Measurements from ENCODE around the gene DEAF1.

The DEAF1 gene

DNA sequence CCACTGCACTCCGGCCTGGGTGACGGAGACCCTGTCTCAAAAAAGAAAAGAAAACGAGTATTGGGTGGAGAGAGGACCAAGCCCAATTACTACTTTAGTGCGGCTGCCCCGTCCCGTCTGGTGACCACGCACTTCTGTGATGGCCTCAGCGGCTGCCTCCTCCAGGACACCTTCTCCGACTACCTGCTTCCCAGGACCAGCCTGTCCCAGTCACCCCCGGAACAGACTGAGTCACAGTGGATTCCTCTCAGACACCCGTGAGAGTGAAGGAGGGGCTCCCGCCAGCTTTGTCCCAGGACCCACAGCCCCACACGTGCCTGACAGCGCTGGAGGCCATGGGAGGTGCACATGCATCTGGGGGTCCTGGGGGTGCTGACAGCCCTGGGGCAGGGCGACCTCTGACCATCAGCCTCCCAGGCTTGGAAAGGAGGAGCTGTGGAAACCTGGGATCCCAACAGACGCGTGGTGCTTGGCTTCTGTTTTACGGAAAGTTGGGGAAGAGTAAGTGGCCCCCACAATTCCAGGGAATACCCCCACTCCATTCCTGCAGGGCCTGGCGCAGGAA lies 53.1 kb downstream of the DEAF1 start:
- no peak for DNase-seq

GRCh38 chr11:640021-640706 lies 54.9 kb downstream of the DEAF1 start:
- no peak for DNase-seq

- DNase-seq, result no peak
Observed at GRCh38 chr11:639332-639955, 55.6 kb downstream of the DEAF1 start.

DNA sequence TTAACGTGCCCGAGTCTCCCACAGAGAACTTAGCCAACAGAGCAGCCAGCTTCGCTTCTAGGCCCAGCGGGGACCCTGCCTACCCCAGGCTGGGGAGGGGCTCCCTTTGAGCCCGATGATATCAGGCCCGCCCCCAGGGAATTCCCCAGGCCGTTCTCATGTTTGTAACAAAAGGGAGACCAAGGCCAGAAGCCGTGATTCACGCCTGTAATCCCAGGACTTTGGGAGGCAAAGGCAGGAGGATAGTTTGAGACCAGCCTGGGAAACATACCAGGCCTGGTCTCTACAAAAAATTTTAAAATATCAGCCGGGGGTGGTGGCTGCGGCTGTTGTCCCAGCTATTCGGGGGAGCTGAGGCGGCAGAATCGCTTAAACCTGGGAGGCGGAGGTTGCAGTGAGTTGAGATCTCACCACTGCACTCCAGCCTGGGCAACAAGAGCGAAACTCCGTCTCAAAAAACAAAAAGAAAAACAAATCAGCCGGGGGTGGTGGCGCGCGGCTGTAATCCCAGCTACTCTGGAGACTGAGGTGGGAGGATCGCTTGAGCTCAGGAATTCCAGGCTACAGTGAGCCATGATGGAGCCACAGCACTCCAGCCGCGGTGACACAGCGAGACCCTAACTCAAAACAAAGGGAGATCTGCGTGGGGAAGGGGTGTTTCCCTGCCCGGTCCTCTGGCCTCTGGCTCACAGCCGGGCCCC lies 56.2 kb downstream of the DEAF1 start:
- DNase-seq, result no peak

- no peak for DNase-seq
Observed at GRCh38 chr11:637593-638521, 57.2 kb downstream of the DEAF1 start.

DNA sequence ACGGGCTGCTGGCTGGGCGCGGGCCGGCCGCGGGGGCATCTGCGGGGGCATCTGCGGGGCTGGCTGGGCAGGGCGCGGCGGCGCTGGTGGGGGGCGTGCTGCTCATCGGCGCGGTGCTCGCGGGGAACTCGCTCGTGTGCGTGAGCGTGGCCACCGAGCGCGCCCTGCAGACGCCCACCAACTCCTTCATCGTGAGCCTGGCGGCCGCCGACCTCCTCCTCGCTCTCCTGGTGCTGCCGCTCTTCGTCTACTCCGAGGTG lies 57.8 kb downstream of the DEAF1 start:
- no peak for DNase-seq

- no peak for DNase-seq
Observed at GRCh38 chr11:636511-637332, 58.3 kb downstream of the DEAF1 start, which contains the start of gene DRD4. Gene DRD4, plus strand, starts transcription at chr11:637269. Its CDS starts 36 bp downstream, at chr11:637305.

DNA sequence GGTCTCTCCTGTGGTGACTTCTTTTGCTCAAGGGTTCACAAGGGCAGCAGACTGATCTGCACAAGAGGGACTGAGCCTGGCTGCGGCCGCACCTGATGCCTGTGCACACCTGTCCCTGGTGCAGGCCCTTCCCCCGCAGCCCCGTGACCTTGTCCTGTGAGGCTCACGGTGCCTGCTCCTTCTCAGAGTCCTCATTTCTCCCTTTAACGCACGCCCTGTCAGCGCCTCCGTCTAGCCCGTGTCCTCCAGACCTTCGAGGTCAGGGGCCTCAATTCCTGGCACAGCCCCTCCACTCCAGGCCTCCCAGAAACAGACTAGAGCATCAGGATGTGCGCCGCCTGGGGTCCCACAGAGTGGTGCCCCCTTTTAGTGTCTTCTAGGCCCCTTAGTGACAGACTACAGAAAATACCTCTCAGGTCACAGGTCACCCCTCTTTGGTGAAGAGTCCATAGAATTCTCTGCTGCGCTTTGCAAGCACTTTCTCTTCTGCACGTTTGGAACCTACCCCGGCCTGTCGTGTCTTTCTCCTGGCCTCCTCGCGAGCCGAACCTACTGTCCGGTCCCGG lies 59.0 kb downstream of the DEAF1 start:
- no peak for DNase-seq

DNA sequence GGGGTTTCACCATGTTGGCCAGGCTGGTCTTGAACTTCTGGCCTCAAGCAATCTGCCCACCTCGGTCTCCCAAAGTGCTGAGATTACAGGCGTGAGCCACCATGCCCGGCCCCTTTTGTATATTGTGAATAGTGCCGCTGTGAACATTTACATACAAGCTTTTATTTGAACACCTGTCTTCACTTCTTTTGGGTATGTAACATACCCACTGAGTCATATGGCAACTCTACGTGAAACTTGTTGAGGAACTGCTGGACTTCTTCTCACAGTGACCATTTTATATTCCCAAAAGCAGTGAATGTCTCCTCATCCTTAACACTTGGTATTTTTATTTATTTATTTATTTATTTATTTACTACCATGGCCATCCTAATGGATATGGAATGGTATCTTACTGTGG lies 64.2 kb downstream of the DEAF1 start:
- no peak for DNase-seq

DNA sequence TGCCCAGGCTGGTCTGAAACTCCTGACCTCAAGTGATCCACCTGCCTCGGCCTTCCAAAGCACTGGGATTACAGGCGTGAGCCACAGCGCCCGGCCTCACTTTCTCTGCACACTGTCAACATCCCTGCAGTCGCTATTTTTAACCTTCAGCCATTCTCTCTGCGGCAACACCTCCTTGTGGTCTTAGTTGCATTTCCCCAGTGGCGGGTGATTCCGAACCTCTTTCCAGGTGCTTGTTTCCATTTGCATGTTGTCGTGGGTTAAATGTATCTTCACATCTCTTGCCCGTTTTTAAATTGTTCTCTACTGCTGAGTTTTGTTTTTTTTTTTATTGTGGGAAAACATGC lies 65.8 kb downstream of the DEAF1 start:
- no peak for DNase-seq

- no peak for DNase-seq
Observed at GRCh38 chr11:628056-628455, 67.0 kb downstream of the DEAF1 start.

DNA sequence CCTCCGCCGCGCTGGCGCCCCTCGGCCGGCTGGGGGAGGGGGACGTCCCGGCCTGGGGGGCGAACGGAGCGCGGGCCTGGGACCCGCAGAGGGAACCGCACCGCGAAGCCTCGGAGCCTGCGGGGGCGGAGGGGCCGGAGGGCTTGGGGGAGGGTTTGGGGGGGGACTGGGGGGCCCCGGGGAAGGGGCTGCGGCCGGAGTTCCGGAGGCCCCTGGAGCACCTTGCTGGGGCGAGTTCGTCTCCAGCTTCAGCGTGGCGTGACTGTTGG lies 67.8 kb downstream of the DEAF1 start:
- DNase-seq, result no peak

- DNase-seq, result no peak
Observed at GRCh38 chr11:626475-627307, 68.3 kb downstream of the DEAF1 start, which contains the start of gene SCT. Gene SCT, minus strand, starts transcription at chr11:627181. Its CDS starts 38 bp downstream, at chr11:627143.

DNA sequence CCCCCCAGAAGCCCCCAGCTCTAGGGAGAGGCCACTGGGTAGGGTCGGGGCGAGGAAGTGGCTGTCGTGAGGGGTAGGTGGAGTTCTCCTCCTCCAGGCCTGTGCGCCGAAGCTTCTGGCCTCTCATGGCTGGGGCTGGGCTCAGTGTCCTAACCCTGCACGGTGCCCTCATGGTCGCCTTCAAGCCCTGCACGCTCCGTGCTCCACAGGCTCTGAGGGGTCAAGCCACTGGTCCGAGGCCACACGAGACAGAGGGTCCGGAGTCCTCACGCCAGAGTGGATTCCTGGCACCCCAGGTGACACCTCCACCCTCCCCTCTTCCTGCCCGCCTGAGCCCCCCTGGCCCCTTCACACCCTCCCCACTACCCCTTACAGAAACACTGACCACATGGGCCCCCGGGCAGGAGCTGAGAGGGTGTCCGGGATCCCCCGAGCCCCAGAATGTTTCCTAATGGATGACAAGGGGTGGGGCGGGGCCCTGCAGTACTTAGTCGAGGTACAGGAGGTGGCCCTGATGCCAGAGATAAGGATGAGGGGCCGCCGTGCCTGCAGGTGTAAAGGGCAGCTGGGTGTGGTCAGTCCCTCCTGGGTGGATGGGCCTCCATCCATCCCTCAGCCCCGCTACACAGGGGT lies 69.3 kb downstream of the DEAF1 start:
- DNase-seq, result no peak

- no peak for DNase-seq
Observed at GRCh38 chr11:624705-625635, 70.1 kb downstream of the DEAF1 start, which contains the start of gene CDHR5. Gene CDHR5, minus strand, starts transcription at chr11:624955. Its CDS starts 53 bp downstream, at chr11:624902.

DNA sequence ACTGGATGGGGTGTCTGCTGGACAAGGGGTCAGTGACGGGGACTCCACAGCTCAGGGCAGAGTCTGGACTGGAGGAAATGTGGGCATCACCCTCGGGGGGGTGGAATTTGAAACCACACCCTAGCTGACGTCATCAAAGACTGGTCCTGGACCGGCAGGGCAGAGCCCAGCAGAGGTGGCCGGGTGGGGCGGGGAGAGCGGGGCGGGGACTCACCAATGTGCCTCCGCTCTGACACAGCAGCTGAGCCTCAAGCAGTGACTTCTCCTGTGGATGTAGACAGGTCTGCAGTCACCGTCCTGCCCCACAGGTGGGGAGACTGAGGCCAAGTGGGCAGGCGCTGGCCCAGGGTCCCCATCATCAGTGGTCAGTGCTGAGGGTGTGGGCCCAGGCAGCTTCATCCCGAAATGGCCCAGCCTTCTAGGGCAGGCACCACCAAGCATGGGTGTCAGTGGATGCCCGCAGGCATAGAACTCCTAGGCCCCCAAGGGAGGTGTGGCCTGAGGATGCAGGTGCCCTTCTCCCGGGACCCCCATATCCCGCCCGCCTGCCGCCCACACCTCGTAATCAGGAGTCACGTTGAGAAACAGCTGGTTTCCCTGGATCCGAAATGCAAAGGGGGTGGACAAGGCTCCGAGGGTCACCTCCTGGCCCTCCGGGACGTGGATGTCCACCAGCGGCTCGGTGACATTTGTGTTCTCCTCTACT lies 70.9 kb downstream of the DEAF1 start:
- no peak for DNase-seq

DNA sequence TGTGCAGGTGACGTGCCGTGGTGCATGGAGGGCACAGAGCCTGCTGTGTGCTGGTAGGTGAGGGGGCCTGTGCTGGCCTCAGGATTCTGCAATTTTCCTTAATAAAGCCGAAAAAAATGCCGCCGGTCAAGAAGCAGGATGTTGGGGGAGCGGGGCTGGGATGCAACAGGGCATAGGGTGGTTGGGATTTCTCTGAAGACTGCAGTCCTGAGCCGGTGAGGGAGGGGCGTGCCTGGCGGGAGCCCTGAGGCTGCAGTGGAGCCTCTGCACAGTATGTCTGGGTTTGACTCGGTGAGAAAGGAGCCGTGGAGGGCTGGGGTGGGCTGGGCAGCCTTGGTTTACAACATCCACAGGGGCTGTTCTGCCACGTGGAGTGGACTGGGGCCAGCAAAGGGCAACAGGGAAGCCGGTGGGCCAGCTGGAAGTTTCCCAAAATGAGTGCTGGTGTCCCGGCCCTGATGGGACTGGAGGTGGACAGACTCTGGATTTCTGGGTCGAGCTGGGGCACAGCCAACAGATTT lies 71.6 kb downstream of the DEAF1 start:
- DNase-seq, result no peak

- DNase-seq, result no peak
Observed at GRCh38 chr11:621838-622237, 73.2 kb downstream of the DEAF1 start.

All from stimulated activated CD4-positive, alpha-beta T cell treated with anti-CD3 and anti-CD28 coated beads, Interleukin-1b, Interleukin-23, amount 100 ng/mL, for 48 hours (primary cell).